ENCODE results near the gene COX19. TPM values are rescaled to one million over a fixed set of nuclear protein-coding genes. Genes with fewer than 3 reads are reported as not detected.

Gene COX19
- polyA plus RNA-seq, 3 donors: 7.4 to 15.0 (median 7.6) TPM

DNA sequence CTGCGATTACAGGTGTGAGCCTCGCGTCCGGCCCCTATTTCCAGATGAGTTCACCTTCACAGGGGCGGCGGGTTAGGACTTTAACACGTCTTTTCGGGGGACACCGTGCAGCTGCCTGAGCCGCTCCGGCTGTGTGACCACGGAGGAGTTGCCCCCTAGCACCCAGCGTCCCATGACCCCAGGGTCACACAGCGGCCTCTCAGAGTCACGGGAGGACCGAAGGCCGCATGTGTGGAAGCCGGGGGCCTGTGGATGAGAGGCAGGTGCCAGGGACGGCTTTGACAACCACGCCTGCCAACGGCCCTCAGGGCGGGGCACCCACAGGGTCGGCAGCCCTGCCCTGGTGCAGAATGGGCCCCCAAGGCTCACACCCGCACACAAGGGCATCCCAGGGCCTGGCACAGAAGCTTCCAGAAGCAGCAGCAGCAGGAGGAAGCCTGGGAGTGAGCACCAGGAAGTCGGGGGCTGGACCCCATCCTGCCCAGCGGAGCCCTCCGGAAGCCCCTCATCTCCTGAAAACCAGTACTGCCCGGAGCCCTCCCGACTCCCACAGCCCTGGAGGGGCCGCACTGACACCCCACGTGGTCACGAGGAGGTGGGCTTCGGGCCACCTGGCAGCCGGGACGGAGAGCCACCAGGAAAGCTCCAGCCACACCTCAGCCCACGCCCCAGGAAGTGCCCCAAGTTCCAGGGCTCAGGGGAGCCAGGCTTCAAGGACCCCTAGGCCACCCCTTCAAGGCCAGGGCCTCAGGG lies 53.6 kb downstream of the COX19 start:
- Mint-ChIP-seq H3K4me1 (peaks cover 51% of the 10 kb centered on the region), H3K36me3 (peaks cover 30 to 44% of the 10 kb centered on the region in 2 donors), H3K4me3 (no peak overlapping the region), H3K27ac (peak overlapping the region in 6 of 7 donors; percentile 14 to 98 (median 62)), H3K27me3 (ENCODE audit: low read depth in 3 of 3) (peaks cover 0 to 3% (median 0%) of the 10 kb centered on the region in 3 donors), H3K9me3 (no peaks in the 10 kb centered on the region)
- Histone ChIP-seq H3K9ac (ENCODE audit: insufficient read depth, low read length, poor library complexity, severe bottlenecking) (peak overlapping the region; percentile 89), H3K9me3 (replicated peaks in 1 of 2; ENCODE audit: control insufficient read depth in 1 of 2, insufficient read depth in 1 of 2, low read length in 2 of 2) (no peaks in the 10 kb centered on the region), H2AFZ (ENCODE audit: insufficient read depth, low read depth, low read length, poor library complexity, severe bottlenecking) (no peak overlapping the region), H3K27ac (ENCODE audit: low read depth in 1 of 2, low read length in 2 of 2) (peak overlapping the region in 1 of 2 donors; percentile 100), H3K4me1 (ENCODE audit: control insufficient read depth in 1 of 2, insufficient read depth in 2 of 2, low read length in 2 of 2) (peaks cover 57 to 75% of the 10 kb centered on the region in 2 donors), H4K20me1 (ENCODE audit: insufficient read depth, low read length) (peaks cover under 1% of the 10 kb centered on the region), H3K36me3 (replicated peaks in 1 of 2; ENCODE audit: control insufficient read depth in 1 of 2, insufficient read depth in 2 of 2, low read length in 2 of 2) (peaks cover 33 to 39% of the 10 kb centered on the region in 2 donors), H3K79me2 (ENCODE audit: insufficient read depth, low read length) (peaks cover 65% of the 10 kb centered on the region), H3K27me3 (ENCODE audit: control insufficient read depth in 2 of 2, insufficient read depth in 2 of 2, low read length in 2 of 2) (no peaks in the 10 kb centered on the region), H3K4me3 (replicated peaks in 1 of 3; ENCODE audit: low read depth in 2 of 3, low read length in 3 of 3) (peak overlapping the region in 1 of 3 experiments; percentile 59), H3K4me2 (replicated peaks; ENCODE audit: extremely low read depth, low read length, poor library complexity, severe bottlenecking) (peak overlapping the region; percentile 78)
- no peak for DNase-seq
- intact Hi-C loops (cut with micrococcal nuclease): loop anchor here in 1 of 2 donors (1.0 to 5.0 kb wide), 2 partner anchors 7 to 36 kb away; no protein-coding TSS in a partner anchor
- WGBS (ENCODE audit: insufficient coverage): 50% methylated on average over 25 of the region's 36 CpGs
- TF ChIP-seq, protein P1, sequence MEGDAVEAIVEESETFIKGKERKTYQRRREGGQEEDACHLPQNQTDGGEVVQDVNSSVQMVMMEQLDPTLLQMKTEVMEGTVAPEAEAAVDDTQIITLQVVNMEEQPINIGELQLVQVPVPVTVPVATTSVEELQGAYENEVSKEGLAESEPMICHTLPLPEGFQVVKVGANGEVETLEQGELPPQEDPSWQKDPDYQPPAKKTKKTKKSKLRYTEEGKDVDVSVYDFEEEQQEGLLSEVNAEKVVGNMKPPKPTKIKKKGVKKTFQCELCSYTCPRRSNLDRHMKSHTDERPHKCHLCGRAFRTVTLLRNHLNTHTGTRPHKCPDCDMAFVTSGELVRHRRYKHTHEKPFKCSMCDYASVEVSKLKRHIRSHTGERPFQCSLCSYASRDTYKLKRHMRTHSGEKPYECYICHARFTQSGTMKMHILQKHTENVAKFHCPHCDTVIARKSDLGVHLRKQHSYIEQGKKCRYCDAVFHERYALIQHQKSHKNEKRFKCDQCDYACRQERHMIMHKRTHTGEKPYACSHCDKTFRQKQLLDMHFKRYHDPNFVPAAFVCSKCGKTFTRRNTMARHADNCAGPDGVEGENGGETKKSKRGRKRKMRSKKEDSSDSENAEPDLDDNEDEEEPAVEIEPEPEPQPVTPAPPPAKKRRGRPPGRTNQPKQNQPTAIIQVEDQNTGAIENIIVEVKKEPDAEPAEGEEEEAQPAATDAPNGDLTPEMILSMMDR (IDR thresholded peaks at IDR 0.05): no peak

DNA sequence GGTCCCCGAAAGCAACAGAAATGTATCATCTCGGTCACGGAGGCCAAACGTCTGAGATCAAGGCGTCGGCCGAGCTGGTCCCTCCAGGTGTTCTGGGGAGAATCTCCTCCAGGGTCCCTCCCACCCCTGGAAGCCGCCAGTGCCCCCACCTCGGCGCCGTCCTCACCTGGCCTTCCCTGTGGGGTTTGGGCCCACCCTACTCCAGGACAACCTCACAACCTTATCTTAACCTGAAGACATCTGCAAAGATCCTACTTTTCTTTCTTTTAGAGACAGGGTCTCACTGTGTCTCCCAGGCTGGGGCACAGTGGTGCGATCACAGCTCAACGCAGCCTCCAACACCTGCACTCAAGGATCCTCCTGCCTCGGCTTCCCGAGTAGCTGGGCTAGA lies 54.3 kb downstream of the COX19 start:
- Histone ChIP-seq H3K9me3 (replicated peaks in 1 of 2; ENCODE audit: control insufficient read depth in 1 of 2, insufficient read depth in 1 of 2, low read length in 2 of 2) (no peaks in the 10 kb centered on the region), H3K36me3 (replicated peaks in 1 of 2; ENCODE audit: control insufficient read depth in 1 of 2, insufficient read depth in 2 of 2, low read length in 2 of 2) (peaks cover 28 to 39% of the 10 kb centered on the region in 2 donors), H3K79me2 (ENCODE audit: insufficient read depth, low read length) (peaks cover 65% of the 10 kb centered on the region), H2AFZ (ENCODE audit: insufficient read depth, low read depth, low read length, poor library complexity, severe bottlenecking) (no peak overlapping the region), H3K4me3 (replicated peaks in 1 of 3; ENCODE audit: low read depth in 2 of 3, low read length in 3 of 3) (no peak overlapping the region), H3K9ac (ENCODE audit: insufficient read depth, low read length, poor library complexity, severe bottlenecking) (no peak overlapping the region), H4K20me1 (ENCODE audit: insufficient read depth, low read length) (peaks cover 7% of the 10 kb centered on the region), H3K4me1 (ENCODE audit: control insufficient read depth in 1 of 2, insufficient read depth in 2 of 2, low read length in 2 of 2) (peaks cover 51 to 68% of the 10 kb centered on the region in 2 donors), H3K4me2 (replicated peaks; ENCODE audit: extremely low read depth, low read length, poor library complexity, severe bottlenecking) (no peak overlapping the region), H3K27me3 (ENCODE audit: control insufficient read depth in 2 of 2, insufficient read depth in 2 of 2, low read length in 2 of 2) (no peaks in the 10 kb centered on the region), H3K27ac (ENCODE audit: low read depth in 1 of 2, low read length in 2 of 2) (no peak overlapping the region)
- H3K27ac Mint-ChIP-seq: peak overlapping the region in 3 of 7 donors; percentile 25 to 94 (median 40)
- peaks cover 0 to 3% (median 0%) of the 10 kb centered on the region in 3 donors for H3K27me3 Mint-ChIP-seq (ENCODE audit: low read depth in 3 of 3)
- peaks cover 35 to 48% of the 10 kb centered on the region in 2 donors for H3K36me3 Mint-ChIP-seq
- peaks cover 52% of the 10 kb centered on the region for H3K4me1 Mint-ChIP-seq
- WGBS (ENCODE audit: insufficient coverage): 94% methylated on average over 13 of the region's 15 CpGs
- no peaks in the 10 kb centered on the region for H3K9me3 Mint-ChIP-seq
- DNase-seq: no peak
- H3K4me3 Mint-ChIP-seq: no peak overlapping the region
- TF ChIP-seq, protein P1 (IDR thresholded peaks at IDR 0.05): no peak
- intact Hi-C loops (cut with micrococcal nuclease): loop anchor here in 1 of 2 donors (5.0 kb wide), 1 partner anchor 36 kb away; no protein-coding TSS in a partner anchor

All from CD14-positive monocyte (primary cell).